PC-9 (cell line): Measurements from ENCODE around the gene NAA50. TPM values are rescaled to one million over a fixed set of nuclear protein-coding genes. Genes with fewer than 3 reads are reported as not detected.

Source experiments
- BruUV-seq: library from RNA; stranded (reverse); fragments of 400-500 nt; replicated peaks from 2 replicates; lab custom pipeline; 2021; lab: Mats Ljungman, UMichigan
- CTCF ChIA-PET: fragments of 300-600 bp; sonication (Branson Sonifier 250); formaldehyde crosslinking; loops from one replicate; lab custom pipeline; 2022; ENCODE audit warnings: antibody characterized with exemption; lab: Charles Lee
- POLR2A ChIA-PET: fragments of 300-600 bp; sonication (Branson Sonifier 250); formaldehyde crosslinking; loops from one replicate; lab custom pipeline; 2022; ENCODE audit warnings: antibody characterized with exemption; ENCODE audit not compliant: unreplicated experiment; lab: Charles Lee
- DNase-seq, 2 experiments: peaks; one replicate each; pipeline versions ENCODE4 v3.0.0 to v3.0.0-alpha.2; 2015 to 2022; ENCODE audit warnings: mixed read lengths in 1 of 2
- H2AFZ ChIP-seq: fragments of 200-600 bp; sonication (generic); 2 replicates; pipeline ENCODE4 v1.8.1; 2017; ENCODE audit warnings: antibody characterized with exemption
- H3F3A ChIP-seq: fragments of 200-600 bp; sonication (generic); 2 replicates; pipeline ENCODE4 v1.8.1; 2017; ENCODE audit warnings: antibody characterized with exemption, mild to moderate bottlenecking, low read depth; ENCODE audit not compliant: insufficient read depth
- H3K27ac ChIP-seq: fragments of 200-600 bp; sonication (generic); 2 replicates; pipeline ENCODE4 v1.6.1; 2016; ENCODE audit warnings: mixed run types
- H3K27me3 ChIP-seq: fragments of 200-600 bp; sonication (generic); 2 replicates; pipeline ENCODE4 v1.6.1; 2016; ENCODE audit warnings: low read depth, mixed run types; ENCODE audit not compliant: insufficient read depth
- H3K36me3 ChIP-seq: fragments of 200-600 bp; sonication (generic); 2 replicates; pipeline ENCODE4 v1.6.1; 2016; ENCODE audit warnings: low read depth, mixed run types
- H3K4me1 ChIP-seq: fragments of 200-600 bp; sonication (generic); replicated peaks from 2 replicates; pipeline ENCODE4 v1.6.1; 2016; ENCODE audit warnings: mixed run types; ENCODE audit not compliant: insufficient read depth
- H3K4me2 ChIP-seq: fragments of 200-600 bp; sonication (generic); 2 replicates; pipeline ENCODE4 v1.6.1; 2017; ENCODE audit warnings: mixed run types
- H3K4me3 ChIP-seq: fragments of 200-600 bp; sonication (generic); 2 replicates; pipeline ENCODE4 v1.6.1; 2016; ENCODE audit warnings: mixed run types
- H3K79me2 ChIP-seq: fragments of 200-600 bp; sonication (generic); 2 replicates; pipeline ENCODE4 v1.6.1; 2017; ENCODE audit warnings: low read depth, mixed run types
- H3K9me2 ChIP-seq: fragments of 200-600 bp; sonication (generic); 2 replicates; pipeline ENCODE4 v1.8.1; 2017; ENCODE audit warnings: mild to moderate bottlenecking; ENCODE audit not compliant: insufficient read depth
- H3K9me3 ChIP-seq: fragments of 200-600 bp; sonication (generic); 2 replicates; pipeline ENCODE4 v1.8.1; 2016; ENCODE audit warnings: low read depth; ENCODE audit not compliant: insufficient read depth
- H4K20me1 ChIP-seq: fragments of 200-600 bp; sonication (generic); 2 replicates; pipeline ENCODE4 v1.8.1; 2017; ENCODE audit not compliant: insufficient read depth
- EZH2 ChIP-seq: fragments of 200-600 bp; sonication (generic); IDR thresholded peaks from 2 replicates; pipeline ENCODE4 v1.8.0; 2017; ENCODE audit warnings: antibody characterized with exemption, low read depth
- intact Hi-C: fragments of 100-400 bp; cut with micrococcal nuclease; formaldehyde crosslinking; loops from one replicate; pipeline ENCODE4 v1.10.0; 2022; ENCODE audit not compliant: unreplicated experiment
- total RNA-seq: library from RNA; stranded (reverse); gene quantifications from 2 replicates; pipeline ENCODE4 v1.2.3, GENCODE V29; 2021
- TF ChIP-seq, protein P1 (sequence below): fragments of 200-600 bp; sonication (generic); conservative IDR thresholded peaks from 2 replicates; pipeline ENCODE4 v1.6.1; 2017; ENCODE audit warnings: mixed run types, antibody characterized with exemption, mild to moderate bottlenecking, moderate library complexity

Gene NAA50
- total RNA-seq, 1 experiment from 2014 or later = 221 TPM

DNA sequence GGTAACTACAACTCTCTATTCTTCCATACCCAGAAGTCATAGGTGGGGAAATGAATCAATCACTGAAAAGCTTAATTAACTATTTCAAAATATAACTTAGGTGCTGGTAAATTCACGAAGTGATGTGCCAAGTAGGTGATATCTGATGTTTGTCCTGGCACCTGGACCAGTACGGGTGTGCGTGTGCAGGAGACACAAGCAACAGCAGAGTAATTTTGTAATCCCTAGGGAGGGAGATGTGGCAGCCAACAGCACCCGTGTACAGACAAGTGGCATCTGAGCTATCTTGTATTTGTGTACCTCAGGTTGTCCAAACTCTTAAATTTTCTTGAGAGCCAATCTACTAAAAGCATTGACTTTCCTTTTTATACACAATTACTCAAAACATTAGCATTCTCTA is 72.5 kb downstream of the NAA50 start:
- CTCF ChIA-PET = interaction anchor here (0.6 kb wide), 1 partner anchor 53 kb away, joined by 3 read pairs; no protein-coding TSS in a partner anchor
- BruUV-seq = no TSS peak

DNA sequence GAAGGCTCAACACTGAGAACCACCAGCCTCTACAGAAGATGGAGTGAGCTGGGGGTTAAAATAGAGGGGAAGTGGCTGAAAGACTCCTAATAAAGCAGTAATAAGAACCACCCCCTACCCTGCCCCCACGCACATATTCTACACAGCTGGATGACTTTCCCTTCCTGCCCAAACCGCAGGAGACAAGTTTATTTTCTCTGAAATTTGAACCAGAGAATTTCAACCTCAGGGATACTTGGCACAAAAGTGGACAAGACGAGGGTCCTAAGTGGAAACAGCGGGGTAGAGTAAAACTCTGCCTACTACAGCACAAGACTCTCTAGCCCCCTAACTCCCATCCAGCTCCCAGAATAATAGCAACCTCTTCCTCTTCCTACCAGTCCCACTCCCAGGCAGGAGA is 78.0 kb downstream of the NAA50 start:
- H3F3A ChIP-seq = no peaks in the 10 kb centered on the region
- no peaks in the 10 kb centered on the region; the same call in 1 of the 2 replicates for H4K20me1 ChIP-seq
- no peak overlapping the region for H3K27ac ChIP-seq
- POLR2A ChIA-PET = no interaction called here
- TF ChIP-seq, protein P1, sequence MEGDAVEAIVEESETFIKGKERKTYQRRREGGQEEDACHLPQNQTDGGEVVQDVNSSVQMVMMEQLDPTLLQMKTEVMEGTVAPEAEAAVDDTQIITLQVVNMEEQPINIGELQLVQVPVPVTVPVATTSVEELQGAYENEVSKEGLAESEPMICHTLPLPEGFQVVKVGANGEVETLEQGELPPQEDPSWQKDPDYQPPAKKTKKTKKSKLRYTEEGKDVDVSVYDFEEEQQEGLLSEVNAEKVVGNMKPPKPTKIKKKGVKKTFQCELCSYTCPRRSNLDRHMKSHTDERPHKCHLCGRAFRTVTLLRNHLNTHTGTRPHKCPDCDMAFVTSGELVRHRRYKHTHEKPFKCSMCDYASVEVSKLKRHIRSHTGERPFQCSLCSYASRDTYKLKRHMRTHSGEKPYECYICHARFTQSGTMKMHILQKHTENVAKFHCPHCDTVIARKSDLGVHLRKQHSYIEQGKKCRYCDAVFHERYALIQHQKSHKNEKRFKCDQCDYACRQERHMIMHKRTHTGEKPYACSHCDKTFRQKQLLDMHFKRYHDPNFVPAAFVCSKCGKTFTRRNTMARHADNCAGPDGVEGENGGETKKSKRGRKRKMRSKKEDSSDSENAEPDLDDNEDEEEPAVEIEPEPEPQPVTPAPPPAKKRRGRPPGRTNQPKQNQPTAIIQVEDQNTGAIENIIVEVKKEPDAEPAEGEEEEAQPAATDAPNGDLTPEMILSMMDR = no peak
- no peak for TF ChIP-seq EZH2
- no peak overlapping the region for H2AFZ ChIP-seq
- peaks cover 6% of the 10 kb centered on the region; the same call in 1 of the 2 replicates for H3K36me3 ChIP-seq
- no peaks in the 10 kb centered on the region for H3K9me3 ChIP-seq
- H3K27me3 ChIP-seq = no peaks in the 10 kb centered on the region
- no peaks in the 10 kb centered on the region for H3K79me2 ChIP-seq
- no peak for DNase-seq
- CTCF ChIA-PET = no interaction called here
- BruUV-seq = no TSS peak
- H3K4me1 ChIP-seq = no peaks in the 10 kb centered on the region
- H3K4me2 ChIP-seq = no peak overlapping the region
- H3K9me2 ChIP-seq = no peaks in the 10 kb centered on the region
- intact Hi-C loops = no loop called here
- H3K4me3 ChIP-seq = no peak overlapping the region

More for the DNA sequence above, 72.5 kb downstream of the NAA50 start:
- Histone ChIP-seq H3K79me2 (no peaks in the 10 kb centered on the region), H3K27ac (no peak overlapping the region), H3K4me2 (no peak overlapping the region), H3K27me3 (no peaks in the 10 kb centered on the region), H4K20me1 (no peaks in the 10 kb centered on the region; the same call in 1 of the 2 replicates), H3F3A (no peaks in the 10 kb centered on the region), H3K4me3 (no peak overlapping the region), H3K9me3 (no peaks in the 10 kb centered on the region), H3K9me2 (no peaks in the 10 kb centered on the region), H3K36me3 (0 out of 2 replicates have a peak, but pooled peaks cover 5% of the 10 kb centered on the region), H2AFZ (no peak overlapping the region), H3K4me1 (no peaks in the 10 kb centered on the region)
- POLR2A ChIA-PET = no interaction called here
- TF ChIP-seq, protein P1 = no peak
- no peak for TF ChIP-seq EZH2
- intact Hi-C loops = no loop called here
- DNase-seq = no peak

Other genes starting within 250 kb of the NAA50 start
- 34.7 and 35.9 TPM in 2 replicates for gene SPICE1, start 231.1 kb downstream of the NAA50 start, total RNA-seq
- 1.2 and 3.3 TPM in 2 replicates for gene SIDT1, start 213.7 kb downstream of the NAA50 start, total RNA-seq
- gene USF3, start 49.6 kb downstream of the NAA50 start, total RNA-seq = 7.1 and 12.8 TPM in 2 replicates
- gene ATP6V1A, start 786 bp upstream of the NAA50 start, total RNA-seq = 56.2 and 75.1 TPM in 2 replicates
- 14.7 and 15.7 TPM in 2 replicates for gene GRAMD1C, start 92.5 kb upstream of the NAA50 start, total RNA-seq
- gene ZDHHC23, start 201.8 kb upstream of the NAA50 start, total RNA-seq = 17.5 and 20.9 TPM in 2 replicates